GM18520 (cell line): ENCODE results near the gene GLUD2.
"Not testable (repeated sequence)": the region's sequence is repeated elsewhere in the genome, so short reads cannot be mapped to it uniquely, and the experiment has no call there.

Experiments
- ATAC-seq: cut with Tn5 transposase; IDR thresholded peaks from one replicate; pipeline ENCODE4 v1.9.1; 2021; ENCODE audit not compliant: unreplicated experiment

The GLUD2 gene

GRCh38 chrX:121047441-121048419, at the start of gene GLUD2:
GLUD2 (plus strand) TSS chrX:121047610; CDS start chrX:121047685, 75 bp downstream.
- ATAC-seq = not testable (repeated sequence)

- no peak for ATAC-seq
Observed at GRCh38 chrX:120999413-120999812, 48.0 kb upstream of the GLUD2 start.

GRCh38 chrX:121000589-121000988, 46.8 kb upstream of the GLUD2 start:
- ATAC-seq = no peak

- ATAC-seq = no peak
Observed at GRCh38 chrX:121008920-121009319, 38.5 kb upstream of the GLUD2 start.

- ATAC-seq = no peak
Observed at GRCh38 chrX:121009764-121010163, 37.6 kb upstream of the GLUD2 start.

- ATAC-seq = no peak
Observed at GRCh38 chrX:121010218-121010617, 37.2 kb upstream of the GLUD2 start.

- ATAC-seq = no peak
Observed at GRCh38 chrX:121011254-121011653, 36.2 kb upstream of the GLUD2 start.

GRCh38 chrX:121013897-121014455, 33.4 kb upstream of the GLUD2 start:
- no peak for ATAC-seq

GRCh38 chrX:121014826-121015225, 32.6 kb upstream of the GLUD2 start:
- no peak for ATAC-seq

- ATAC-seq = no peak
Observed at GRCh38 chrX:121028419-121028818, 19.0 kb upstream of the GLUD2 start.

GRCh38 chrX:121030083-121030482, 17.3 kb upstream of the GLUD2 start:
- no peak for ATAC-seq

- no peak for ATAC-seq
Observed at GRCh38 chrX:121032531-121032930, 14.9 kb upstream of the GLUD2 start.

GRCh38 chrX:121036137-121036536, 11.3 kb upstream of the GLUD2 start:
- ATAC-seq = no peak

- ATAC-seq = no peak
Observed at GRCh38 chrX:121036951-121037350, 10.5 kb upstream of the GLUD2 start.

- no peak for ATAC-seq
Observed at GRCh38 chrX:121050781-121051180, 3.4 kb downstream of the GLUD2 start.

- no peak for ATAC-seq
Observed at GRCh38 chrX:121052122-121052521, 4.7 kb downstream of the GLUD2 start.

- no peak for ATAC-seq
Observed at GRCh38 chrX:121062289-121062688, 14.9 kb downstream of the GLUD2 start.

GRCh38 chrX:121064579-121064978, 17.2 kb downstream of the GLUD2 start:
- no peak for ATAC-seq

GRCh38 chrX:121084247-121084646, 36.8 kb downstream of the GLUD2 start:
- ATAC-seq = not testable (repeated sequence)

- ATAC-seq = no peak
Observed at GRCh38 chrX:121084903-121085611, 37.6 kb downstream of the GLUD2 start.

GRCh38 chrX:121085612-121086010, 38.2 kb downstream of the GLUD2 start:
- no peak for ATAC-seq

- ATAC-seq = no peak
Observed at GRCh38 chrX:121093011-121093410, 45.6 kb downstream of the GLUD2 start.
